ENCODE results near the gene HEXD.
A peak's percentile ranks its signal among the peaks of the same experiment; 100 is the strongest.

Gene HEXD

DNA sequence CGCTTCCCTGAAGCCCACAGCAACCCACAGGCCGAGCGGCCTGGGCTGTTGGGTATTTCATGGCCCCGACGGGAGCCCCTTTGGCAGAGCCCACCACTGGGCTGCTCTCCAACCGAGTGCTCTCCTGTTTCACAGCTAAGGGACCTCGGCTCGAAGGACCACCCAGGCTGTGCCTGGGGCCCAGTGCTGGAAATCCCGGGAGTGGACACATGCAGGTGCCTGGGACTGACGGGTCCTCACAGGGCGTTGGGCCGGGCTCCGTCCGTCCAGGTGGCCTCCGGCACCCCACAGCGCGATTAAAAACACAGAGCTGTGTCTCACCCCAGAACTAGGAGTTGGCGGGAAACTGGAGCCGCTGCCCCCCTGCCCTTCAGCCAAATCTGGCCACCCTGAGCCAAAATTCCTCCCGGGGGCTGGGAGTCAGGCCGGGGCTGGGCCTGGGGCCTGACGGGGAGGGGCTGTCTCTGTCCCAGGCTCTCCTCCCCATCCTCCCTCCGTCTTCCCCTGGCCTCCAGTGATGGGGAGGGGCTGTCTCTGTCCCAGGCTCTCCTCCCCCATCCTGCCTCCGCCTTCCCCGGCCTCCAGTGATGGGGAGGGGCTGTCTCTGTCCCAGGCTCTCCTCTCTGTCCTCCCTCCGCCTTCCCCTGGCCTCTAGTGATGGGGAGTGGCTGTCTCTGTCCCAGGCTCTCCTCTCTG lies 32.4 kb upstream of the HEXD start:
- no peak for TF ChIP-seq SIN3A (IDR thresholded peaks at IDR 0.05; ENCODE audit: borderline replicate concordance, insufficient read depth, low read length)
- no peak for TF ChIP-seq POLR2AphosphoS5 (IDR thresholded peaks at IDR 0.05; ENCODE audit: low read depth, low read length)
- TF ChIP-seq, protein P1, sequence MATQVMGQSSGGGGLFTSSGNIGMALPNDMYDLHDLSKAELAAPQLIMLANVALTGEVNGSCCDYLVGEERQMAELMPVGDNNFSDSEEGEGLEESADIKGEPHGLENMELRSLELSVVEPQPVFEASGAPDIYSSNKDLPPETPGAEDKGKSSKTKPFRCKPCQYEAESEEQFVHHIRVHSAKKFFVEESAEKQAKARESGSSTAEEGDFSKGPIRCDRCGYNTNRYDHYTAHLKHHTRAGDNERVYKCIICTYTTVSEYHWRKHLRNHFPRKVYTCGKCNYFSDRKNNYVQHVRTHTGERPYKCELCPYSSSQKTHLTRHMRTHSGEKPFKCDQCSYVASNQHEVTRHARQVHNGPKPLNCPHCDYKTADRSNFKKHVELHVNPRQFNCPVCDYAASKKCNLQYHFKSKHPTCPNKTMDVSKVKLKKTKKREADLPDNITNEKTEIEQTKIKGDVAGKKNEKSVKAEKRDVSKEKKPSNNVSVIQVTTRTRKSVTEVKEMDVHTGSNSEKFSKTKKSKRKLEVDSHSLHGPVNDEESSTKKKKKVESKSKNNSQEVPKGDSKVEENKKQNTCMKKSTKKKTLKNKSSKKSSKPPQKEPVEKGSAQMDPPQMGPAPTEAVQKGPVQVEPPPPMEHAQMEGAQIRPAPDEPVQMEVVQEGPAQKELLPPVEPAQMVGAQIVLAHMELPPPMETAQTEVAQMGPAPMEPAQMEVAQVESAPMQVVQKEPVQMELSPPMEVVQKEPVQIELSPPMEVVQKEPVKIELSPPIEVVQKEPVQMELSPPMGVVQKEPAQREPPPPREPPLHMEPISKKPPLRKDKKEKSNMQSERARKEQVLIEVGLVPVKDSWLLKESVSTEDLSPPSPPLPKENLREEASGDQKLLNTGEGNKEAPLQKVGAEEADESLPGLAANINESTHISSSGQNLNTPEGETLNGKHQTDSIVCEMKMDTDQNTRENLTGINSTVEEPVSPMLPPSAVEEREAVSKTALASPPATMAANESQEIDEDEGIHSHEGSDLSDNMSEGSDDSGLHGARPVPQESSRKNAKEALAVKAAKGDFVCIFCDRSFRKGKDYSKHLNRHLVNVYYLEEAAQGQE (IDR thresholded peaks at IDR 0.05; ENCODE audit: insufficient read depth in 1 of 2, low read depth in 2 of 2, low read length in 2 of 2), result no peak
- TF ChIP-seq TAF1 (IDR thresholded peaks at IDR 0.05; ENCODE audit: borderline replicate concordance, insufficient read depth, low read length), result no peak
- no peak for TF ChIP-seq FOXP2 (optimal IDR thresholded peaks at IDR 0.05; ENCODE audit: borderline replicate concordance, extremely low read depth, extremely low read length, insufficient read depth)

DNA sequence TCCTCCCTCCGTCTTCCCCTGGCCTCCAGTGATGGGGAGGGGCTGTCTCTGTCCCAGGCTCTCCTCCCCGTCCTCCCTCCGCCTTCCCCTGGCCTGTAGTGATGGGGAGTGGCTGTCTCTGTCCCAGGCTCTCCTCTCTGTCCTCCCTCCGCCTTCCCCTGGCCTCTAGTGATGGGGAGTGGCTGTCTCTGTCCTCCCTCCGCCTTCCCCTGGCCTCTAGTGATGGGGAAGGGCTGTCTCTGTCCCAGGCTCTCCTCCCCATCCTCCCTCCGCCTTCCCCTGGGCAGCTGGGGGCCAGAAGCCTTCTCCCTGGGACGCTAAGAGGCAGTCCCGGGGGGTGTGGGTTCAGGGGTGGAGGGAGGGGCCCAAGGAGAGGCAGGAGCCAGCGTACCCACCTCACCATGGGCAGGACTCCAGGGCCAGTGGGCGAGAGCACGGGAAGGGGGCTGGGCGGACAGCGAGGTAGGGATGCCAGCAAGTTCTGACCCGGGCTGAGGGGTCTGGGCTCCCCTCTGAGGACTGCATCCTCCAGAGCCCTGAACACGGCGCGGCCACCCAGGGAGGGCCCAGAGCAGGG lies 31.8 kb upstream of the HEXD start:
- TF ChIP-seq, protein P1 (IDR thresholded peaks at IDR 0.05; ENCODE audit: insufficient read depth in 1 of 2, low read depth in 2 of 2, low read length in 2 of 2), result no peak
- no peak for TF ChIP-seq SIN3A (IDR thresholded peaks at IDR 0.05; ENCODE audit: borderline replicate concordance, insufficient read depth, low read length)
- no peak for TF ChIP-seq TAF1 (IDR thresholded peaks at IDR 0.05; ENCODE audit: borderline replicate concordance, insufficient read depth, low read length)
- no peak for TF ChIP-seq FOXP2 (optimal IDR thresholded peaks at IDR 0.05; ENCODE audit: borderline replicate concordance, extremely low read depth, extremely low read length, insufficient read depth)
- no peak for TF ChIP-seq POLR2AphosphoS5 (IDR thresholded peaks at IDR 0.05; ENCODE audit: low read depth, low read length)

DNA sequence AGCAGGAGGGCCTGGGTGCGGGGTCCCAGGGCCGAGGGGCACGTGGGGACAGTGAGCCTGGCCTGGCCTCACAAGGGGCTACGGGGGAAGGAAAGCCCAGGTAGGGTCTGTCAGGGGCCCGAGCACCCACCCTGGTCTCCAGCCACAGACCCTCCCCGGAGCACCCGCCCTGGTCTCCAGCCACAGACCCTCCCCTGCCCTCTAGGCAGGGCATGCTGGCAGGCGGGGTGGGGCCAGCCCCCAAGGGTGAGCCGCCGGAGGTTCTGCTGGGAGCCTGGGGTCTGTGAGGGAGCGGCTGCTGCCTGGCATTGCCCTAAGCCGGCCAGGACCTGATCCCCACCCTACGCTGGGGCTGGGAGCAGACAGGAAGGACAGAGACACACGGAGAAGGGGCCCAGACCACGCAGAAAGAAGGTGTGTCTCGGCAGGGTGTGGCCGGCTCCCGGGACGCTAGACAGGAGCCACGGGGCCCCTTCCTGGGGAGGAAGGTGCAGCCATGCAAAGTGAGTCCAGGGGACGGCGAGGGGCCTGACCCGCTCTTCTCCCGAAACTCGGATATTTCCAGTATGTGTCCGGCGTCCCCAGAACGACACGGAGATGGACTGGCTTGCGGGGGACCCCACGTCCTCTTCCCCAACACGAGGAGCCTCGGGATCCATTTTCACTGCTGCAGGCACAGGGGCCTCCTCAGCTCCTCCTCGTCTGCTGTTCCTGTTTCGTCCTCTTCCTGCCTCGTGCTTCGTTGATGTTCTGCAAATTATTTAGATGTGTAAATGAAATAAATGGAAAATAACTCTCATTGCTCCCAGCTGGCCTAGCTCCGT lies 31.1 kb upstream of the HEXD start:
- TF ChIP-seq TAF1 (IDR thresholded peaks at IDR 0.05; ENCODE audit: borderline replicate concordance, insufficient read depth, low read length) (no peak), FOXP2 (optimal IDR thresholded peaks at IDR 0.05; ENCODE audit: borderline replicate concordance, extremely low read depth, extremely low read length, insufficient read depth) (no peak), SIN3A (IDR thresholded peaks at IDR 0.05; ENCODE audit: borderline replicate concordance, insufficient read depth, low read length) (no peak), POLR2AphosphoS5 (IDR thresholded peaks at IDR 0.05; ENCODE audit: low read depth, low read length) (no peak)
- TF ChIP-seq, protein P1 (IDR thresholded peaks at IDR 0.05; ENCODE audit: insufficient read depth in 1 of 2, low read depth in 2 of 2, low read length in 2 of 2), result no peak

DNA sequence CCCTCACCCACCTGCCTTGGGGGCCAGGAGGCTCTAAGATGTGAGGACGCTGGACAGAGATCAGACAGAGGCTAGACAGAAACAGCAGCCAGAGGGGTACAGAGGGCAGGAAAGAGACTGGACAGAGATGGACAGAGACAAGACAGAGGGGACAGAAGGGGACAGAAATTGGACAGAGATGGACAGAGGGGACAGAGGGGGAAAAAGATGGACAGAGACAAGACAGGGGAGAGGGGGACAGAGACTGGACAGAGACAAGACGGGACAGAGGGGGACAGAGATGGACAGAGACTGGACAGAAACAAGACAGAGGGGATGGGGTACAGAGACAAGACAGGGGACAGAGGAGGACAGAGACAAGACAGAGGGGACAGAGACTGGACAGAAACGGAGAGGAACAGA lies 30.4 kb upstream of the HEXD start:
- TF ChIP-seq POLR2AphosphoS5 (IDR thresholded peaks at IDR 0.05; ENCODE audit: low read depth, low read length) (no peak), FOXP2 (optimal IDR thresholded peaks at IDR 0.05; ENCODE audit: borderline replicate concordance, extremely low read depth, extremely low read length, insufficient read depth) (no peak), SIN3A (IDR thresholded peaks at IDR 0.05; ENCODE audit: borderline replicate concordance, insufficient read depth, low read length) (no peak), TAF1 (IDR thresholded peaks at IDR 0.05; ENCODE audit: borderline replicate concordance, insufficient read depth, low read length) (no peak)
- TF ChIP-seq, protein P1 (IDR thresholded peaks at IDR 0.05; ENCODE audit: insufficient read depth in 1 of 2, low read depth in 2 of 2, low read length in 2 of 2), result peak in 1 of 2 experiments; percentile 77; a peak in 2 of 4 replicates
